ENCODE results near the gene TRAM2.

DNA sequence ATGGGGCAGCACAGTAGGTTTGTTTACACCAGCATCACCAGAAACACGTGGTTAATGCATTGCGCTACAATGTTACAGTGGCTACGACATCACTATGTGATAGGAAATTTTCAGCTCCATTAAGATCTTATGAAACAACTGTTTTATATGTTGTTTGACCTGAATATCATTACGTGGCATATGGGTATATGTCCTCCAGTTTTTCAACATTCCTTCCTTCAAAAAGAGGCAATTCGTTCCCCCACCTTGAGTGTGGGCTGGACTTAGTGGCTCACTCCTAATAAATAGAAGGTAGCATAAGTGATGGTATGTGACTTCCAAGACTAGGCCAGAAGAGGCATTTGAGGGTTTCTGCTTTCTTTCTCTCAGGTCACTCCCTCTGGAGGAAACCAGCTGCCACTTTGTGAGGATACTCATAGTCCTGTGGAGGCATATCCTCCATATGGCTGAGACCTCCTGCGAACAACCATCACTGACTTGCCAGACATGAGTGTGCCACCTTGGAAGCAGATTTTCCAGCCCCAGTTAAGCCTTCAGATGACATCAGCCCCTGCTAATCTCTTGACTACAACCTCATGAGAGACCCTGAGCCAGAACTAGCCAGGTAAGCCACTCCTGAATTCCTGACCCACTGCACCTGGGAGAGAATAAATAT lies 2.3 kb upstream of the TRAM2 start:
- TF ChIP-seq, protein P1, sequence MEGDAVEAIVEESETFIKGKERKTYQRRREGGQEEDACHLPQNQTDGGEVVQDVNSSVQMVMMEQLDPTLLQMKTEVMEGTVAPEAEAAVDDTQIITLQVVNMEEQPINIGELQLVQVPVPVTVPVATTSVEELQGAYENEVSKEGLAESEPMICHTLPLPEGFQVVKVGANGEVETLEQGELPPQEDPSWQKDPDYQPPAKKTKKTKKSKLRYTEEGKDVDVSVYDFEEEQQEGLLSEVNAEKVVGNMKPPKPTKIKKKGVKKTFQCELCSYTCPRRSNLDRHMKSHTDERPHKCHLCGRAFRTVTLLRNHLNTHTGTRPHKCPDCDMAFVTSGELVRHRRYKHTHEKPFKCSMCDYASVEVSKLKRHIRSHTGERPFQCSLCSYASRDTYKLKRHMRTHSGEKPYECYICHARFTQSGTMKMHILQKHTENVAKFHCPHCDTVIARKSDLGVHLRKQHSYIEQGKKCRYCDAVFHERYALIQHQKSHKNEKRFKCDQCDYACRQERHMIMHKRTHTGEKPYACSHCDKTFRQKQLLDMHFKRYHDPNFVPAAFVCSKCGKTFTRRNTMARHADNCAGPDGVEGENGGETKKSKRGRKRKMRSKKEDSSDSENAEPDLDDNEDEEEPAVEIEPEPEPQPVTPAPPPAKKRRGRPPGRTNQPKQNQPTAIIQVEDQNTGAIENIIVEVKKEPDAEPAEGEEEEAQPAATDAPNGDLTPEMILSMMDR (IDR thresholded peaks at IDR 0.05) = no peak
- TF ChIP-seq ERG (CRISPR knock-in tag; IDR thresholded peaks at IDR 0.05) (no peak), ESRRA (CRISPR knock-in tag; IDR thresholded peaks at IDR 0.05; ENCODE audit: borderline replicate concordance) (no peak), ETV6 (CRISPR knock-in tag; IDR thresholded peaks at IDR 0.05) (no peak)
- TF ChIP-seq, protein P2, sequence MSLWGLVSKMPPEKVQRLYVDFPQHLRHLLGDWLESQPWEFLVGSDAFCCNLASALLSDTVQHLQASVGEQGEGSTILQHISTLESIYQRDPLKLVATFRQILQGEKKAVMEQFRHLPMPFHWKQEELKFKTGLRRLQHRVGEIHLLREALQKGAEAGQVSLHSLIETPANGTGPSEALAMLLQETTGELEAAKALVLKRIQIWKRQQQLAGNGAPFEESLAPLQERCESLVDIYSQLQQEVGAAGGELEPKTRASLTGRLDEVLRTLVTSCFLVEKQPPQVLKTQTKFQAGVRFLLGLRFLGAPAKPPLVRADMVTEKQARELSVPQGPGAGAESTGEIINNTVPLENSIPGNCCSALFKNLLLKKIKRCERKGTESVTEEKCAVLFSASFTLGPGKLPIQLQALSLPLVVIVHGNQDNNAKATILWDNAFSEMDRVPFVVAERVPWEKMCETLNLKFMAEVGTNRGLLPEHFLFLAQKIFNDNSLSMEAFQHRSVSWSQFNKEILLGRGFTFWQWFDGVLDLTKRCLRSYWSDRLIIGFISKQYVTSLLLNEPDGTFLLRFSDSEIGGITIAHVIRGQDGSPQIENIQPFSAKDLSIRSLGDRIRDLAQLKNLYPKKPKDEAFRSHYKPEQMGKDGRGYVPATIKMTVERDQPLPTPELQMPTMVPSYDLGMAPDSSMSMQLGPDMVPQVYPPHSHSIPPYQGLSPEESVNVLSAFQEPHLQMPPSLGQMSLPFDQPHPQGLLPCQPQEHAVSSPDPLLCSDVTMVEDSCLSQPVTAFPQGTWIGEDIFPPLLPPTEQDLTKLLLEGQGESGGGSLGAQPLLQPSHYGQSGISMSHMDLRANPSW (CRISPR knock-in tag; conservative IDR thresholded peaks at IDR 0.05; ENCODE audit: low read depth) = no peak
